GM23248 (cell line): ENCODE measurements around the gene C2CD5. TPM values are rescaled to one million over a fixed set of nuclear protein-coding genes. Genes with fewer than 3 reads are reported as not detected.

ENCODE experiments used
- DNase-seq: peaks from one replicate; pipeline ENCODE4 v3.0.0-alpha.2; 2015
- H2AFZ ChIP-seq: fragments of 200-600 bp; sonication (generic); 2 replicates; pipeline ENCODE4 v1.6.1; 2016; ENCODE audit warnings: antibody characterized with exemption
- H3F3A ChIP-seq: fragments of 200-600 bp; sonication (generic); 2 replicates; pipeline ENCODE4 v1.6.1; 2016; ENCODE audit warnings: mild to moderate bottlenecking, antibody characterized with exemption, mixed run types; ENCODE audit not compliant: insufficient read depth
- H3K27ac ChIP-seq: fragments of 200-600 bp; sonication (generic); 2 replicates; pipeline ENCODE4 v1.5.1; 2016; ENCODE audit warnings: mild to moderate bottlenecking
- H3K27me3 ChIP-seq: fragments of 200-600 bp; sonication (generic); replicated peaks from 2 replicates; pipeline ENCODE4 v1.6.1; 2016; ENCODE audit warnings: mild to moderate bottlenecking; ENCODE audit not compliant: insufficient read depth
- H3K36me3 ChIP-seq: fragments of 200-600 bp; sonication (generic); 2 replicates; pipeline ENCODE4 v1.6.1; 2016; ENCODE audit warnings: low read depth, mild to moderate bottlenecking
- H3K4me1 ChIP-seq: fragments of 200-600 bp; sonication (generic); 2 replicates; pipeline ENCODE4 v1.6.1; 2016; ENCODE audit warnings: mild to moderate bottlenecking; ENCODE audit not compliant: insufficient read depth
- H3K4me2 ChIP-seq: fragments of 200-600 bp; sonication (generic); one replicate; pipeline ENCODE4 v1.6.1; 2016; ENCODE audit warnings: mild to moderate bottlenecking; ENCODE audit not compliant: unreplicated experiment
- H3K4me3 ChIP-seq: fragments of 200-600 bp; sonication (generic); 2 replicates; pipeline ENCODE4 v1.5.1; 2016; ENCODE audit warnings: mild to moderate bottlenecking
- H3K79me2 ChIP-seq: fragments of 200-600 bp; sonication (generic); 2 replicates; pipeline ENCODE4 v1.6.1; 2016; ENCODE audit warnings: mild to moderate bottlenecking; ENCODE audit not compliant: insufficient read depth
- H3K9ac ChIP-seq: fragments of 200-600 bp; sonication (generic); 2 replicates; pipeline ENCODE4 v1.6.1; 2016; ENCODE audit warnings: mild to moderate bottlenecking
- H3K9me2 ChIP-seq: fragments of 200-600 bp; sonication (generic); 2 replicates; pipeline ENCODE4 v1.6.1; 2016; ENCODE audit warnings: mixed run types, mild to moderate bottlenecking, moderate library complexity; ENCODE audit not compliant: insufficient read depth
- H3K9me3 ChIP-seq: fragments of 200-600 bp; sonication (generic); one replicate; pipeline ENCODE4 v1.6.1; 2017; ENCODE audit warnings: low read depth
- H4K20me1 ChIP-seq: fragments of 200-600 bp; sonication (generic); 2 replicates; pipeline ENCODE4 v1.6.0; 2016; ENCODE audit not compliant: insufficient read depth
- EZH2 ChIP-seq: fragments of 200-600 bp; sonication (generic); IDR thresholded peaks from 2 replicates; pipeline ENCODE4 v1.6.1; 2018; ENCODE audit warnings: antibody characterized with exemption, mild to moderate bottlenecking; ENCODE audit not compliant: insufficient read depth, poor library complexity, severe bottlenecking
- EZH2phosphoT487 ChIP-seq: fragments of 200-600 bp; sonication (generic); IDR thresholded peaks from 2 replicates; pipeline ENCODE4 v1.6.1; 2018; ENCODE audit warnings: antibody characterized with exemption, moderate library complexity, mild to moderate bottlenecking, low read depth; ENCODE audit not compliant: insufficient read depth
- WGBS, 2 experiments: methylation state at CpG; one replicate each; pipeline ENCODE4 v1.1.6; 2015 to 2017; ENCODE audit warnings: low lambda C conversion rate in 2 of 2, low coverage in 1 of 2; ENCODE audit errors: missing lambda C conversion rate in 2 of 2; 5-methylcytosine and 5-hydroxymethylcytosine counted together
- in situ Hi-C: fragments of 300-500 bp; cut with MboI; formaldehyde crosslinking; loops from 2 replicates; pipeline ENCODE4 v1.15.0; 2020
- polyA plus RNA-seq: library from polyadenylated mRNA; unstranded; fragments of >200 nt; fragmentation: Nextera tagmentation; extraction: Ambion mirVana; gene quantifications from 2 replicates; pipeline ENCODE4 v1.2.1, GENCODE V29; 2016
- total RNA-seq: library from RNA; depleted of rRNA; stranded (reverse); fragments of >200 nt; shearing (Covaris generic); gene quantifications from 2 replicates; pipeline ENCODE4 v1.2.3, GENCODE V29; 2014

The C2CD5 gene
- total and polyA plus RNA-seq, 2 experiments from 2014 or later: 13.3 to 13.7 TPM

GRCh38 chr12:22577667-22578066 is 33.3 kb upstream of the C2CD5 start:
- Histone ChIP-seq H3K4me1 (no peaks in the 10 kb centered on the region), H3K27me3 (no peaks in the 10 kb centered on the region), H3F3A (no peaks in the 10 kb centered on the region), H3K9ac (no peak overlapping the region), H3K36me3 (no peaks in the 10 kb centered on the region), H3K4me2 (no peak overlapping the region), H3K4me3 (no peak overlapping the region), H3K9me3 (no peaks in the 10 kb centered on the region), H3K9me2 (no peaks in the 10 kb centered on the region), H4K20me1 (no peaks in the 10 kb centered on the region), H3K27ac (no peak overlapping the region), H2AFZ (no peak overlapping the region), H3K79me2 (no peaks in the 10 kb centered on the region)
- TF ChIP-seq EZH2: no peak
- TF ChIP-seq EZH2phosphoT487: no peak
- DNase-seq: no peak
- WGBS, 2 experiments: 61 to 71% methylated on average over 1 of the region's 1 CpG
- in situ Hi-C loops: no loop called here

GRCh38 chr12:22576473-22576872 is 32.1 kb upstream of the C2CD5 start:
- H3K9me2 ChIP-seq: no peaks in the 10 kb centered on the region

GRCh38 chr12:22576065-22576464 is 31.7 kb upstream of the C2CD5 start:
- no peaks in the 10 kb centered on the region for H3F3A ChIP-seq
- H3K9me3 ChIP-seq: no peaks in the 10 kb centered on the region
- DNase-seq: no peak
- H4K20me1 ChIP-seq: no peaks in the 10 kb centered on the region
- H3K4me1 ChIP-seq: no peaks in the 10 kb centered on the region
- H3K9ac ChIP-seq: no peak overlapping the region
- 65 to 66% methylated on average over 1 of the region's 1 CpG for WGBS, 2 experiments
- H3K9me2 ChIP-seq: no peaks in the 10 kb centered on the region
- no peak overlapping the region for H3K4me3 ChIP-seq
- no peak for TF ChIP-seq EZH2
- no peak for TF ChIP-seq EZH2phosphoT487
- no peak overlapping the region for H3K27ac ChIP-seq
- H3K36me3 ChIP-seq: no peaks in the 10 kb centered on the region
- no peak overlapping the region for H3K4me2 ChIP-seq
- in situ Hi-C loops: no loop called here
- H3K27me3 ChIP-seq: no peaks in the 10 kb centered on the region
- no peaks in the 10 kb centered on the region for H3K79me2 ChIP-seq
- no peak overlapping the region for H2AFZ ChIP-seq

More at GRCh38 chr12:22576473-22576872, 32.1 kb upstream of the C2CD5 start:
- Histone ChIP-seq H3K79me2 (no peaks in the 10 kb centered on the region), H3K4me1 (no peaks in the 10 kb centered on the region), H3K36me3 (no peaks in the 10 kb centered on the region), H3K9me3 (no peaks in the 10 kb centered on the region), H3K4me3 (no peak overlapping the region), H3K27me3 (no peaks in the 10 kb centered on the region), H3F3A (no peaks in the 10 kb centered on the region), H3K4me2 (no peak overlapping the region), H3K27ac (no peak overlapping the region), H3K9ac (no peak overlapping the region), H4K20me1 (no peaks in the 10 kb centered on the region), H2AFZ (no peak overlapping the region)
- no peak for DNase-seq
- TF ChIP-seq EZH2phosphoT487 (no peak), EZH2 (no peak)
- in situ Hi-C loops: no loop called here
- 82 to 89% methylated on average over 2 of the region's 2 CpGs for WGBS, 2 experiments

GRCh38 chr12:22574921-22575320 is 30.6 kb upstream of the C2CD5 start:
- Histone ChIP-seq H3K79me2 (no peaks in the 10 kb centered on the region), H3K36me3 (no peaks in the 10 kb centered on the region), H2AFZ (no peak overlapping the region), H3K4me1 (no peaks in the 10 kb centered on the region), H3K9me3 (no peaks in the 10 kb centered on the region), H4K20me1 (no peaks in the 10 kb centered on the region), H3K27me3 (no peaks in the 10 kb centered on the region), H3K27ac (no peak overlapping the region), H3K9ac (no peak overlapping the region), H3F3A (no peaks in the 10 kb centered on the region), H3K9me2 (no peaks in the 10 kb centered on the region), H3K4me3 (no peak overlapping the region), H3K4me2 (no peak overlapping the region)
- in situ Hi-C loops: no loop called here
- no peak for DNase-seq
- 31 to 48% methylated on average over 3 of the region's 3 CpGs for WGBS, 2 experiments
- no peak for TF ChIP-seq EZH2phosphoT487
- TF ChIP-seq EZH2: no peak

- H3K27me3 ChIP-seq: no peaks in the 10 kb centered on the region
- in situ Hi-C loops: no loop called here
- TF ChIP-seq EZH2phosphoT487 (no peak), EZH2 (no peak)
These were observed 28.8 kb upstream of the C2CD5 start for GRCh38 chr12:22573181-22573580.

More at GRCh38 chr12:22573181-22573580, 28.8 kb upstream of the C2CD5 start:
- WGBS, 2 experiments: 19 to 25% methylated on average over 3 of the region's 3 CpGs
- Histone ChIP-seq H3K9me2 (no peaks in the 10 kb centered on the region), H3K4me2 (no peak overlapping the region), H3K79me2 (no peaks in the 10 kb centered on the region), H3K27ac (no peak overlapping the region), H4K20me1 (no peaks in the 10 kb centered on the region), H3K4me1 (no peaks in the 10 kb centered on the region), H3F3A (no peaks in the 10 kb centered on the region), H2AFZ (no peak overlapping the region), H3K9me3 (no peaks in the 10 kb centered on the region), H3K4me3 (no peak overlapping the region), H3K36me3 (no peaks in the 10 kb centered on the region), H3K9ac (no peak overlapping the region)
- DNase-seq: no peak
